HG02981 (cell line): ENCODE measurements around the gene ZNF607.

Source experiments
- ATAC-seq: cut with Tn5 transposase; IDR thresholded peaks from one replicate; pipeline ENCODE4 v1.9.1; 2021; ENCODE audit warnings: mild to moderate bottlenecking, moderate library complexity; ENCODE audit not compliant: unreplicated experiment

ZNF607 gene

DNA sequence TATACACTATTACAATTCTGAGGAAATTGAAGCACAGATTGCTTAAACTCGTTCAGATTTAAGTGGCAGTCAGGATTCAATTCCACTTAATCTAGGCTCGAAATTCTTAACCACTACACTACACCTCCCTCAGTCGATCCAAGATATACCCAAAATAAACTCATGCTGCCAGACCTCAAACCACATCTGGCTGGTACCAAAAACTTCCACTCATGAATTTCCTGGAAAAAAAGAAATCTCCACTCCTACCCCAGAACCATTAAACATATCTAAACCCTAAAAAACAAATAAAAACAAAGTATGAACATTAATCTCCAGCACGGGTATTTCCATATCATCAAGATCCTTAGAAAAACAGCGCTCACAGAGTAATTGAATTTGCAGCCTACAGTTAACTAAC is 65.4 kb downstream of the ZNF607 start:
- ATAC-seq: no peak
